GM19193 (cell line): ENCODE data around the gene MTSS2.

Experiments
- POLR2A ChIP-seq: IDR thresholded peaks from 4 replicates; pipeline ENCODE4 v1.6.1; 2011; ENCODE audit not compliant: insufficient read depth, insufficient read length; ENCODE audit errors: extremely low read depth

MTSS2 gene

GRCh38 chr16:70688246-70688742 is 2.4 kb upstream of the MTSS2 start:
- TF ChIP-seq POLR2A = no peak

GRCh38 chr16:70687671-70688245 is 1.9 kb upstream of the MTSS2 start:
- no peak for TF ChIP-seq POLR2A

- no peak for TF ChIP-seq POLR2A
Measured at GRCh38 chr16:70687102-70687511, 1.3 kb upstream of the MTSS2 start.

- TF ChIP-seq POLR2A = no peak
Measured at GRCh38 chr16:70686376-70687101, 686 bp upstream of the MTSS2 start.

- no peak for TF ChIP-seq POLR2A
Measured at GRCh38 chr16:70685061-70685937, 554 bp downstream of the MTSS2 start.

GRCh38 chr16:70684146-70685060 is 1.4 kb downstream of the MTSS2 start:
- no peak for TF ChIP-seq POLR2A

- no peak for TF ChIP-seq POLR2A
Measured at GRCh38 chr16:70683146-70683944, 2.5 kb downstream of the MTSS2 start.

GRCh38 chr16:70682239-70683145 is 3.4 kb downstream of the MTSS2 start:
- no peak for TF ChIP-seq POLR2A

GRCh38 chr16:70681382-70682238 is 4.2 kb downstream of the MTSS2 start:
- no peak for TF ChIP-seq POLR2A

- no peak for TF ChIP-seq POLR2A
Measured at GRCh38 chr16:70680495-70681381, 5.1 kb downstream of the MTSS2 start.
